IMR-90 (cell line): ENCODE measurements around the gene ADAMTS8. TPM values are rescaled to one million over a fixed set of nuclear protein-coding genes. Genes with fewer than 3 reads are reported as not detected.
A peak's percentile ranks its signal among the peaks of the same experiment; 100 is the strongest.

Experiments used
- ATAC-seq: fragments of 200-7000 bp; cut with Tn5 transposase; 2 replicates; pipeline ENCODE4 v1.9.1; 2020; ENCODE audit warnings: low read depth, mild to moderate bottlenecking, moderate library complexity
- BruUV-seq: library from RNA; stranded (reverse); fragments of 400-500 nt; replicated peaks from 2 replicates; lab custom pipeline; 2021; lab: Mats Ljungman, UMichigan
- CTCF ChIA-PET: fragments of 300-600 bp; formaldehyde crosslinking; extraction: SDS; loops from one replicate; lab custom pipeline; 2021; ENCODE audit warnings: antibody characterized with exemption; lab: Yijun Ruan, JAX
- POLR2A ChIA-PET: fragments of 300-600 bp; sonication (Branson Sonifier 250); formaldehyde crosslinking; loops from one replicate; lab custom pipeline; 2022; ENCODE audit warnings: antibody characterized with exemption; ENCODE audit not compliant: unreplicated experiment; lab: Charles Lee
- DNase-seq: peaks from one replicate; pipeline ENCODE4 v3.0.0; 2013
- H2AFZ ChIP-seq: replicated peaks from 2 replicates; pipeline ENCODE3; 2013; ENCODE audit warnings: low read length, mild to moderate bottlenecking; ENCODE audit not compliant: poor library complexity
- H2AK5ac ChIP-seq: 2 replicates; pipeline ENCODE4 v1.6.1; 2013; ENCODE audit warnings: low read depth, low read length, inconsistent platforms
- H2AK9ac ChIP-seq: replicated peaks from 2 replicates; pipeline ENCODE3; 2013; ENCODE audit warnings: mild to moderate bottlenecking, low read depth, low read length, moderate library complexity; ENCODE audit not compliant: poor library complexity
- H2BK120ac ChIP-seq: 2 replicates; pipeline ENCODE4 v1.6.1; 2013; ENCODE audit warnings: low read depth, low read length, inconsistent platforms
- H2BK15ac ChIP-seq: 3 replicates; pipeline ENCODE4 v1.6.1; 2013; ENCODE audit warnings: low read depth, low read length, inconsistent platforms
- H2BK20ac ChIP-seq: 2 replicates; pipeline ENCODE4 v1.6.1; 2013; ENCODE audit warnings: low read depth, mild to moderate bottlenecking, inconsistent platforms, low read length, moderate library complexity
- H2BK5ac ChIP-seq: 2 replicates; pipeline ENCODE4 v1.6.1; 2013; ENCODE audit warnings: mild to moderate bottlenecking, low read depth, low read length, inconsistent platforms; ENCODE audit not compliant: poor library complexity, severe bottlenecking
- H3K14ac ChIP-seq: replicated peaks from 2 replicates; pipeline ENCODE4 v1.6.1; 2013; ENCODE audit warnings: low read depth, low read length, inconsistent platforms
- H3K18ac ChIP-seq: 2 replicates; pipeline ENCODE4 v1.6.1; 2013; ENCODE audit warnings: low read depth, low read length, control low read depth
- H3K23ac ChIP-seq: 2 replicates; pipeline ENCODE4 v1.6.1; 2013; ENCODE audit warnings: low read depth, low read length, inconsistent platforms
- H3K27ac ChIP-seq: 2 replicates; pipeline ENCODE4 v1.5.1; 2013; ENCODE audit warnings: mild to moderate bottlenecking, control low read depth, low read length; ENCODE audit not compliant: insufficient read depth
- H3K27me3 ChIP-seq: 2 replicates; pipeline ENCODE4 v1.6.1; 2013; ENCODE audit warnings: low read length; ENCODE audit not compliant: control insufficient read depth, insufficient read depth
- H3K36me3 ChIP-seq: 2 replicates; pipeline ENCODE4 v1.6.1; 2013; ENCODE audit warnings: low read length, mixed read lengths; ENCODE audit not compliant: control insufficient read depth, insufficient read depth
- H3K4ac ChIP-seq: 2 replicates; pipeline ENCODE4 v1.6.1; 2013; ENCODE audit warnings: low read depth, low read length, inconsistent platforms
- H3K4me1 ChIP-seq: 2 replicates; pipeline ENCODE4 v1.6.1; 2013; ENCODE audit warnings: low read length, mixed read lengths; ENCODE audit not compliant: control insufficient read depth, insufficient read depth
- H3K4me2 ChIP-seq: 2 replicates; pipeline ENCODE4 v1.6.1; 2013; ENCODE audit warnings: low read depth, mild to moderate bottlenecking, control low read depth, low read length, moderate library complexity
- H3K4me3 ChIP-seq: 2 replicates; pipeline ENCODE4 v1.5.1; 2013; ENCODE audit warnings: low read depth, mild to moderate bottlenecking, control low read depth, low read length, moderate library complexity; ENCODE audit not compliant: insufficient read depth
- H3K56ac ChIP-seq: 2 replicates; pipeline ENCODE4 v1.6.1; 2013; ENCODE audit warnings: low read length, inconsistent platforms; ENCODE audit not compliant: insufficient read depth; ENCODE audit errors: extremely low read depth
- H3K79me1 ChIP-seq, 2 experiments: 2 replicates each; pipeline ENCODE4 v1.6.1; 2013; ENCODE audit warnings: low read length in 2 of 2, inconsistent platforms in 1 of 2, low read depth in 1 of 2
- H3K9ac ChIP-seq: 2 replicates; pipeline ENCODE4 v1.6.1; 2013; ENCODE audit warnings: low read depth, low read length, control low read depth
- H3K9me1 ChIP-seq: 2 replicates; pipeline ENCODE4 v1.6.1; 2013; ENCODE audit warnings: low read length, inconsistent platforms; ENCODE audit not compliant: insufficient read depth
- H3K9me3 ChIP-seq: 2 replicates; pipeline ENCODE4 v1.6.1; 2013; ENCODE audit warnings: low read length; ENCODE audit not compliant: control insufficient read depth, insufficient read depth
- H4K20me1 ChIP-seq: 2 replicates; pipeline ENCODE4 v1.6.1; 2013; ENCODE audit warnings: low read length, inconsistent platforms; ENCODE audit not compliant: insufficient read depth
- H4K5ac ChIP-seq: 2 replicates; pipeline ENCODE4 v1.6.1; 2013; ENCODE audit warnings: mild to moderate bottlenecking, low read depth, low read length, control low read depth
- H4K8ac ChIP-seq, 2 experiments: 2 replicates each; pipeline ENCODE4 v1.6.1; 2013; ENCODE audit warnings: low read depth in 2 of 2, low read length in 2 of 2, control low read depth in 1 of 2, inconsistent platforms in 1 of 2
- H4K91ac ChIP-seq: 2 replicates; pipeline ENCODE4 v1.6.1; 2013; ENCODE audit warnings: low read depth, low read length, inconsistent platforms; ENCODE audit not compliant: insufficient read depth
- BHLHE40 ChIP-seq: fragments of 150-350 bp; IDR thresholded peaks from 2 replicates; pipeline ENCODE4 v1.6.1; 2016; ENCODE audit warnings: mild to moderate bottlenecking, low read depth, low read length
- CEBPB ChIP-seq: IDR thresholded peaks from 2 replicates; pipeline ENCODE4 v1.6.1; 2012; ENCODE audit warnings: low read depth, low read length, improper control_type of control experiment
- CHD1 ChIP-seq: IDR thresholded peaks from 2 replicates; pipeline ENCODE4 v1.6.1; 2012; ENCODE audit warnings: low read depth, low read length, improper control_type of control experiment
- CTCF ChIP-seq: conservative IDR thresholded peaks from 2 replicates; pipeline ENCODE4 v1.5.1; 2012; ENCODE audit warnings: mild to moderate bottlenecking, low read depth, low read length, improper control_type of control experiment
- FOS ChIP-seq: fragments of 150-350 bp; IDR thresholded peaks from 2 replicates; pipeline ENCODE4 v1.6.1; 2016; ENCODE audit warnings: low read depth, low read length
- MAZ ChIP-seq: IDR thresholded peaks from 2 replicates; pipeline ENCODE4 v1.6.1; 2012; ENCODE audit warnings: low read depth, mild to moderate bottlenecking, low read length, improper control_type of control experiment, moderate library complexity, borderline replicate concordance
- NFE2L2 ChIP-seq: fragments of 150-350 bp; IDR thresholded peaks from 2 replicates; pipeline ENCODE4 v1.6.1; 2016; ENCODE audit warnings: low read depth, mild to moderate bottlenecking, low read length
- POLR2A ChIP-seq: IDR thresholded peaks from 2 replicates; pipeline ENCODE4 v1.6.1; 2012; ENCODE audit warnings: mild to moderate bottlenecking, low read depth, low read length
- RAD21 ChIP-seq: IDR thresholded peaks from 2 replicates; pipeline ENCODE4 v1.6.1; 2012; ENCODE audit warnings: low read length, improper control_type of control experiment
- RFX5 ChIP-seq: IDR thresholded peaks from 2 replicates; pipeline ENCODE4 v1.8.0; 2012; ENCODE audit warnings: low read depth, mild to moderate bottlenecking, low read length, moderate library complexity
- SMC3 ChIP-seq: fragments of 150-350 bp; IDR thresholded peaks from 2 replicates; pipeline ENCODE4 v1.6.1; 2016; ENCODE audit warnings: low read depth, mild to moderate bottlenecking, antibody characterized with exemption, low read length, moderate library complexity
- WGBS, 2 experiments: methylation state at CpG; one replicate each; pipeline versions ENCODE4 v1.1.5 to v1.1.7; 2013; ENCODE audit warnings: missing lambda C conversion rate in 2 of 2; ENCODE audit not compliant: insufficient read length in 1 of 2; ENCODE audit errors: extremely low coverage in 2 of 2; 5-methylcytosine and 5-hydroxymethylcytosine counted together
- dilution Hi-C: fragments of 300-500 bp; cut with HindIII; formaldehyde crosslinking; loops from one replicate; pipeline ENCODE4 v1.14.3; 2018; ENCODE audit warnings: low sequenced_read_pairs; ENCODE audit not compliant: unreplicated experiment
- in situ Hi-C: fragments of 300-500 bp; cut with MboI; formaldehyde crosslinking; loops from 3 replicates; pipeline ENCODE4 v1.14.3; 2019; ENCODE audit warnings: low sequenced_read_pairs, inconsistent platforms, mixed read lengths
- intact Hi-C: fragments of 100-400 bp; cut with micrococcal nuclease; formaldehyde crosslinking; loops from 2 replicates; pipeline ENCODE4 v1.10.0; 2022
- polyA plus RNA-seq, 3 experiments: library from polyadenylated mRNA; depleted of rRNA; stranded (reverse); fragments of >200 nt; gene quantifications; 2 replicates each; pipeline ENCODE4 v1.2.3, GENCODE V29; 2012; ENCODE audit warnings: low replicate concordance in 1 of 3
- total RNA-seq: library from RNA; depleted of rRNA; stranded (reverse); fragments of >200 nt; gene quantifications from 2 replicates; pipeline ENCODE4 v1.2.3, GENCODE V29; 2012
- TF ChIP-seq, protein P1 (sequence below): fragments of 150-350 bp; IDR thresholded peaks from 2 replicates; pipeline ENCODE4 v1.6.1; 2017; ENCODE audit warnings: mild to moderate bottlenecking, antibody characterized with exemption, low read length, low read depth
- TF ChIP-seq, protein P2 (sequence below): fragments of 150-350 bp; IDR thresholded peaks from 2 replicates; pipeline ENCODE4 v1.6.1; 2016; ENCODE audit warnings: low read depth, mild to moderate bottlenecking, low read length, moderate library complexity, borderline replicate concordance

ADAMTS8 gene
- total and polyA plus RNA-seq, 2 of the 4 experiments (the other 2 are of a cell fraction) = under 0.01 to 0.60 TPM

- Histone ChIP-seq H4K20me1 (peaks cover 6% of the 10 kb centered on the region; the same call in 1 of the 2 replicates), H2AK5ac (0 out of 2 replicates have a peak overlapping the region, but pooled peaks have one; percentile 53), H3K4me1 (peaks cover 17% of the 10 kb centered on the region), H4K5ac (no peak overlapping the region), H3K4ac (peak overlapping the region; percentile 12; the same call in 1 of the 2 replicates), H3K27me3 (no peaks in the 10 kb centered on the region), H3K14ac (no peak overlapping the region), H3K56ac (no peak overlapping the region), H2AFZ (no peak overlapping the region), H4K91ac (no peak overlapping the region), H2AK9ac (no peak overlapping the region), H3K23ac (no peak overlapping the region), H3K9me3 (no peaks in the 10 kb centered on the region), H4K8ac (no peak overlapping the region), H2BK120ac (0 out of 2 replicates have a peak overlapping the region, but pooled peaks have one; percentile 16), H3K9me1 (peaks cover 17% of the 10 kb centered on the region; the same call in 1 of the 2 replicates), H3K4me2 (no peak overlapping the region), H3K79me1 (no peaks in the 10 kb centered on the region), H2BK20ac (peak overlapping the region; percentile 34; the same call in 1 of the 2 replicates), H3K18ac (no peak overlapping the region), H2BK5ac (no peak overlapping the region), H3K27ac (no peak overlapping the region), H3K9ac (no peak overlapping the region), H2BK15ac (peak overlapping the region; percentile 56; the same call in 1 of the 3 replicates), H3K4me3 (no peak overlapping the region), H3K36me3 (peaks cover 5% of the 10 kb centered on the region; the same call in 1 of the 2 replicates)
- ATAC-seq (no peak), DNase-seq (no peak)
- no TSS peak for BruUV-seq
- intact Hi-C loops (no loop called here), dilution Hi-C loops (no loop called here), in situ Hi-C loops (loop anchor here (25.0 kb wide), 2 partner anchors 1478 to 1653 kb away; no protein-coding TSS in a partner anchor)
- CTCF ChIA-PET = interaction anchor here (1.5 kb wide), 1 partner anchor 197 kb away, joined by 4 read pairs; no protein-coding TSS in a partner anchor
- WGBS, 2 experiments = 82% methylated on average over 1 of the region's 7 CpGs; no CpG with 5 or more reads in 1 of the 2 experiments
- POLR2A ChIA-PET = no interaction called here
- TF ChIP-seq MAZ = no peak
- TF ChIP-seq, protein P1, sequence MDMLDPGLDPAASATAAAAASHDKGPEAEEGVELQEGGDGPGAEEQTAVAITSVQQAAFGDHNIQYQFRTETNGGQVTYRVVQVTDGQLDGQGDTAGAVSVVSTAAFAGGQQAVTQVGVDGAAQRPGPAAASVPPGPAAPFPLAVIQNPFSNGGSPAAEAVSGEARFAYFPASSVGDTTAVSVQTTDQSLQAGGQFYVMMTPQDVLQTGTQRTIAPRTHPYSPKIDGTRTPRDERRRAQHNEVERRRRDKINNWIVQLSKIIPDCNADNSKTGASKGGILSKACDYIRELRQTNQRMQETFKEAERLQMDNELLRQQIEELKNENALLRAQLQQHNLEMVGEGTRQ = no peak
- no peak for TF ChIP-seq BHLHE40
- TF ChIP-seq NFE2L2 = no peak
- TF ChIP-seq RFX5 = no peak
- TF ChIP-seq, protein P2, sequence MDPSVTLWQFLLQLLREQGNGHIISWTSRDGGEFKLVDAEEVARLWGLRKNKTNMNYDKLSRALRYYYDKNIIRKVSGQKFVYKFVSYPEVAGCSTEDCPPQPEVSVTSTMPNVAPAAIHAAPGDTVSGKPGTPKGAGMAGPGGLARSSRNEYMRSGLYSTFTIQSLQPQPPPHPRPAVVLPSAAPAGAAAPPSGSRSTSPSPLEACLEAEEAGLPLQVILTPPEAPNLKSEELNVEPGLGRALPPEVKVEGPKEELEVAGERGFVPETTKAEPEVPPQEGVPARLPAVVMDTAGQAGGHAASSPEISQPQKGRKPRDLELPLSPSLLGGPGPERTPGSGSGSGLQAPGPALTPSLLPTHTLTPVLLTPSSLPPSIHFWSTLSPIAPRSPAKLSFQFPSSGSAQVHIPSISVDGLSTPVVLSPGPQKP = no peak
- TF ChIP-seq SMC3 = no peak
- no peak for TF ChIP-seq RAD21
- no peak for TF ChIP-seq CEBPB
- no peak for TF ChIP-seq POLR2A
- TF ChIP-seq CTCF = no peak
- TF ChIP-seq FOS = no peak
- TF ChIP-seq CHD1 = no peak
Observed at GRCh38 chr11:130409594-130410388, 18.6 kb downstream of the ADAMTS8 start.
